ENCODE data around the gene OMP.

DNA sequence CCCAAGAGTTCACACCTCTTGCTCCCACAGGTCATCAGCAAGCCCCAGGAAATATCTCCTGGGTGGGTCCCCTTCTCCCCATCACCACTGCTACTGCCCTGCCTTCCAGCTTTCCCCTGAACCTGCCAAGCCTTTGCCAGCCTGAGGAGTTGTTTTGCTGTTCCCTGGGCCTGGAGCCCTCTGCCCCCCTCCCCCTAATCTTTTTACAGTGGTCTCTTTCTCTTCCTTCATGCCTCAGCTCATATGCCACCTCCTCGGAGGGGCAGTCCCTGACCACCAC lies 44.3 kb downstream of the OMP start:
- TF ChIP-seq JUN (IDR thresholded peaks at IDR 0.05; ENCODE audit: borderline replicate concordance, insufficient read depth, insufficient read length, low read depth) (no peak), POLR2AphosphoS5 (IDR thresholded peaks at IDR 0.05; ENCODE audit: insufficient read depth, low read depth, low read length) (no peak), POLR2A (IDR thresholded peaks at IDR 0.05; ENCODE audit: low read depth, low read length) (no peak), EZH2 (IDR thresholded peaks at IDR 0.05; ENCODE audit: borderline replicate concordance, low read depth, low read length, severe bottlenecking) (no peak), FOS (IDR thresholded peaks at IDR 0.05; ENCODE audit: borderline replicate concordance, insufficient read depth, low read length) (no peak), GATA2 (IDR thresholded peaks at IDR 0.05; ENCODE audit: insufficient read depth, insufficient read length, low read depth, low read length) (no peak), MYC (IDR thresholded peaks at IDR 0.05; ENCODE audit: low read depth, low read length) (no peak)
- TF ChIP-seq, protein P1, sequence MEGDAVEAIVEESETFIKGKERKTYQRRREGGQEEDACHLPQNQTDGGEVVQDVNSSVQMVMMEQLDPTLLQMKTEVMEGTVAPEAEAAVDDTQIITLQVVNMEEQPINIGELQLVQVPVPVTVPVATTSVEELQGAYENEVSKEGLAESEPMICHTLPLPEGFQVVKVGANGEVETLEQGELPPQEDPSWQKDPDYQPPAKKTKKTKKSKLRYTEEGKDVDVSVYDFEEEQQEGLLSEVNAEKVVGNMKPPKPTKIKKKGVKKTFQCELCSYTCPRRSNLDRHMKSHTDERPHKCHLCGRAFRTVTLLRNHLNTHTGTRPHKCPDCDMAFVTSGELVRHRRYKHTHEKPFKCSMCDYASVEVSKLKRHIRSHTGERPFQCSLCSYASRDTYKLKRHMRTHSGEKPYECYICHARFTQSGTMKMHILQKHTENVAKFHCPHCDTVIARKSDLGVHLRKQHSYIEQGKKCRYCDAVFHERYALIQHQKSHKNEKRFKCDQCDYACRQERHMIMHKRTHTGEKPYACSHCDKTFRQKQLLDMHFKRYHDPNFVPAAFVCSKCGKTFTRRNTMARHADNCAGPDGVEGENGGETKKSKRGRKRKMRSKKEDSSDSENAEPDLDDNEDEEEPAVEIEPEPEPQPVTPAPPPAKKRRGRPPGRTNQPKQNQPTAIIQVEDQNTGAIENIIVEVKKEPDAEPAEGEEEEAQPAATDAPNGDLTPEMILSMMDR (IDR thresholded peaks at IDR 0.05; ENCODE audit: extremely low read depth in 1 of 2, insufficient read depth in 1 of 2, low read depth in 1 of 2, low read length in 2 of 2): no peak
- TF ChIP-seq, protein P2, sequence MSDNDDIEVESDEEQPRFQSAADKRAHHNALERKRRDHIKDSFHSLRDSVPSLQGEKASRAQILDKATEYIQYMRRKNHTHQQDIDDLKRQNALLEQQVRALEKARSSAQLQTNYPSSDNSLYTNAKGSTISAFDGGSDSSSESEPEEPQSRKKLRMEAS (IDR thresholded peaks at IDR 0.05; ENCODE audit: insufficient read depth, insufficient read length): no peak

Data from endothelial cell of umbilical vein (primary cell).